RWPE2 (cell line): Measurements from ENCODE around the gene S1PR3.

Experiments
- ATAC-seq: fragments of 200-7000 bp; cut with Tn5 transposase; 3 replicates; pipeline ENCODE4 v1.9.1; 2021; ENCODE audit warnings: low read depth
- DNase-seq: peaks from one replicate; pipeline ENCODE4 v3.0.0-alpha.2; 2020; ENCODE audit warnings: low spot score
- H3K27ac ChIP-seq: fragments of 450-650 bp; 2 replicates; pipeline ENCODE4 v1.5.1; 2017; ENCODE audit warnings: mild to moderate bottlenecking; ENCODE audit not compliant: poor library complexity, severe bottlenecking
- H3K27me3 ChIP-seq: fragments of 250-450 bp; sonication (Bioruptor Pico); 2 replicates; pipeline ENCODE4 v1.5.1; 2021; ENCODE audit warnings: mild to moderate bottlenecking, moderate library complexity; ENCODE audit not compliant: insufficient read depth, poor library complexity, severe bottlenecking
- H3K36me3 ChIP-seq: fragments of 250-450 bp; sonication (Bioruptor Pico); 2 replicates; pipeline ENCODE4 v1.5.1; 2020; ENCODE audit warnings: low read depth, mild to moderate bottlenecking, moderate library complexity
- H3K4me1 ChIP-seq: fragments of 250-450 bp; sonication (Bioruptor Pico); 2 replicates; pipeline ENCODE4 v1.5.1; 2021; ENCODE audit warnings: mild to moderate bottlenecking, moderate library complexity; ENCODE audit not compliant: insufficient read depth, poor library complexity, severe bottlenecking
- H3K4me3 ChIP-seq: fragments of 250-450 bp; sonication (Bioruptor Pico); 2 replicates; pipeline ENCODE4 v1.5.1; 2021; ENCODE audit warnings: mild to moderate bottlenecking, moderate library complexity; ENCODE audit not compliant: severe bottlenecking
- H3K9me3 ChIP-seq: fragments of 250-450 bp; sonication (Bioruptor Pico); 2 replicates; pipeline ENCODE4 v1.5.1; 2021; ENCODE audit warnings: mild to moderate bottlenecking, moderate library complexity; ENCODE audit not compliant: severe bottlenecking
- CTCF ChIP-seq: fragments of 450-650 bp; IDR thresholded peaks from one replicate; pipeline ENCODE4 v1.5.1; 2017; ENCODE audit warnings: mild to moderate bottlenecking, moderate library complexity; ENCODE audit not compliant: poor library complexity, severe bottlenecking

Gene S1PR3

GRCh38 chr9:89046832-89047231 is 55.6 kb downstream of the S1PR3 start:
- Histone ChIP-seq H3K27ac (no peak overlapping the region), H3K9me3 (no peaks in the 10 kb centered on the region), H3K27me3 (no peaks in the 10 kb centered on the region), H3K4me1 (no peaks in the 10 kb centered on the region), H3K4me3 (no peak overlapping the region), H3K36me3 (no peaks in the 10 kb centered on the region)
- no peak for TF ChIP-seq CTCF
- DNase-seq (no peak), ATAC-seq (no peak)

GRCh38 chr9:89047667-89048066 is 56.4 kb downstream of the S1PR3 start:
- Histone ChIP-seq H3K27ac (no peak overlapping the region), H3K4me3 (no peak overlapping the region), H3K27me3 (no peaks in the 10 kb centered on the region), H3K4me1 (no peaks in the 10 kb centered on the region), H3K36me3 (no peaks in the 10 kb centered on the region), H3K9me3 (no peaks in the 10 kb centered on the region)
- no peak for ATAC-seq
- DNase-seq = no peak
- no peak for TF ChIP-seq CTCF

- no peaks in the 10 kb centered on the region for H3K36me3 ChIP-seq
- ATAC-seq (no peak), DNase-seq (no peak)
- H3K9me3 ChIP-seq = no peaks in the 10 kb centered on the region
- no peak overlapping the region for H3K4me3 ChIP-seq
- no peak for TF ChIP-seq CTCF
- H3K27me3 ChIP-seq = no peaks in the 10 kb centered on the region
- no peaks in the 10 kb centered on the region for H3K4me1 ChIP-seq
- no peak overlapping the region for H3K27ac ChIP-seq
Observed at GRCh38 chr9:89048616-89049015, 57.3 kb downstream of the S1PR3 start.

GRCh38 chr9:89049646-89050045 is 58.4 kb downstream of the S1PR3 start:
- Histone ChIP-seq H3K36me3 (no peaks in the 10 kb centered on the region), H3K27me3 (no peaks in the 10 kb centered on the region), H3K27ac (no peak overlapping the region), H3K4me3 (no peak overlapping the region), H3K4me1 (no peaks in the 10 kb centered on the region), H3K9me3 (no peaks in the 10 kb centered on the region)
- TF ChIP-seq CTCF = no peak
- ATAC-seq (no peak), DNase-seq (no peak)

GRCh38 chr9:89051421-89052025 is 60.3 kb downstream of the S1PR3 start:
- DNase-seq (no peak), ATAC-seq (no peak)
- no peaks in the 10 kb centered on the region for H3K9me3 ChIP-seq
- no peak for TF ChIP-seq CTCF
- H3K36me3 ChIP-seq = no peaks in the 10 kb centered on the region
- no peaks in the 10 kb centered on the region for H3K27me3 ChIP-seq
- no peak overlapping the region for H3K27ac ChIP-seq
- no peaks in the 10 kb centered on the region for H3K4me1 ChIP-seq
- H3K4me3 ChIP-seq = no peak overlapping the region
